Thyroid gland (tissue), 4 donors: Measurements from ENCODE around the gene SNX24.

ENCODE experiments used
- CTCF ChIP-seq, 6 experiments: fragments of 200-600 bp in 3 of 6; fragments of 450-650 bp in 3 of 6; sonication (generic) in 3 of 6; IDR thresholded peaks; one replicate each; pipeline ENCODE4 v1.5.1; 2016 to 2019; ENCODE audit warnings: antibody characterized with exemption in 6 of 6, mild to moderate bottlenecking in 2 of 6, inconsistent platforms in 1 of 6, moderate library complexity in 1 of 6
- POLR2A ChIP-seq, 2 donors: fragments of 450-650 bp; IDR thresholded peaks; one replicate each; pipeline ENCODE4 v1.6.1; 2017; ENCODE audit warnings: antibody characterized with exemption in 2 of 2, mild to moderate bottlenecking in 2 of 2, moderate library complexity in 1 of 2

- TF ChIP-seq CTCF (IDR thresholded peaks at IDR 0.05) (no peak), POLR2A (IDR thresholded peaks at IDR 0.05) (no peak)
Observed at GRCh38 chr5:122810405-122810804, 35.0 kb upstream of the SNX24 start.
